IPS DF 4.7 (cell line): ENCODE data around the gene ACAA1.

Source experiments
- DNase-seq: peaks from one replicate; pipeline ENCODE4 v3.0.0-alpha.2; 2013; ENCODE audit warnings: low spot score; ENCODE audit errors: extremely low read depth

ACAA1 gene

DNA sequence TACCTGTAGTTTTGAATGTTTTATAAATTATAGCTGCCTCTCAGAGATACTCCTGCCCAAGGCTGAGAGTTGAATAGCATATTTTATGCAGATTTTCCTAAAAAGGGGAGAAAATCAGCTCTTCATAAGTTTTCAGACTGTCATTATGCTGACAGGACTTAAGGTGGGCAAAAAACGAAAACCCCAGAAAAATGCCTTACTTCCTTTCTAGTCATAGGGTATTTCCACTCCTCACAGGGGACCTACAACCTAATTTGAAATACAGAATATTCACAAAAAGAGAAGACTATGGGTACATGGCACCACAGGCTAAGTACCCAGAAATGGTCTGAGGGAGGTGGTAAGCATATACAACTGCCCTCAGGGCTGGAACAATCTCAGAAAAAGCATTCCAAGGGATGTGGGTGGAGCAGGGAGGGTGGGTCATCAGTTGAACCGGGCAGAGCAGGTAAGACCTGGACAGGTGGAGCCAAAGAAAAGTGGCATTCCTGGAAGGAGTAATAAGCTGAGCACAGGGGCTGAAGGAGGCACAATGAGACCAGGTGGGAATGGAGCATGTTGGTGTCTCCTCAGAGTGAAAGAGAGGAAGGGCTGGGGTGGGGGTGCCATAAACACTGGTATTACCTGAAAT is 17.8 kb upstream of the ACAA1 start:
- no peak for DNase-seq

DNA sequence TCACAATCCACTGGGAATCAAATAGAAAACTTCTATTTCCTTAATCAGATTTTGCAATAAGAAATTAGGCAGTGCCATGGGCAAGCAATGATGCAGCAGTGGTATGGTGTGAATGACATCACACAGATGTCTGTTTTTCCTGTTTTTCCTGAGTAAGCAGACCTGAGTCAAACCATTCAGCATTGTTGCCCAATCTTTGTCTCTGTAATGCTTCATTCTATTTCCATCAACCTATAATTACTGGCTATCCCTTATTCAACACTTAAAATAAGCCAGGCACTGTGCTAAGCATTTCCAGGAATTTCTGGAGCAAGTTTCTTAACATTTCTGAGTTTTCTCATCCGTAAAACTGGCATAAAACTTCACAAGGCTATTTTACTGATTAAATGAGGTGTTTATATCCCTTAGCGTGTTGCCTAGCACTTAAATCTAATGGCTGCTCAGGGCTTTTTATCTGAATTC is 17.1 kb upstream of the ACAA1 start:
- DNase-seq = no peak

DNA sequence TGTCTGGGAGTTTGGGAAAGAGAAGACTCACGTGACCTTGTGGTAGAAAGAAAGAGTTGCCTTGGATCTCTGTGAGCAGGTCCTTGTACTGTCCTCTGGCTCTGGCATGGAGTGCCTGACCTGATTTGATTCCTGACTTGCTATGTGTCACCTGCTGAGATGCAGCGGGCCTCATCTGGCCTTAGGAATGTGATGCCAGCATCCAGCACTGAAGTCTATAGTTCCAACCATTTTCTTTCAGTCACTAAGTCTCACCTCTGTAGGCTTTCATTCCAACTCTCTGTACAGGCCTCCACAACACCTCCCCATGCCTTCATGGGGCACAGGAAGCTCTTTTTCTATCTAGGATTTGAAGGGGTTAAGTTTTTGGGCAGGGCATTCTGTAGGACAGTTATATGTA is 16.3 kb upstream of the ACAA1 start:
- no peak for DNase-seq

DNA sequence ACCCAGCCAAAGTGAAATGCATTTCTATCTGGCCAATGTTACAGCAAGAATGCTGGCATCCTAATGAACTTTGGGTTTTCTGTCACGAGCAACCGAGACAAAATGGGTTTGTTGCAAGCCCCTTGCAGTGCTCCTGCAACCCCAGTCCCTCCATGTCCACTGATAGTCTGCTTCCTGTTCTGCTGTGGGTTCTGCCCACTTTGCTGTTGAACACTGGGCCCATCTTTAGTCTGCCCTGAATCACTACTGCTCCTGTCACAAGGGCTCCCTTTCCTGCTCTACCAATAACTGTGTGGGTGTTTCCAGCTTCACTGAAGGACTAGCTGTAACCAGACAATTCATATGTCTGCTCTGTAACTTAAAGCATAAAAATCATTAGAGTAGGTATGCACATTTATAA is 15.7 kb upstream of the ACAA1 start:
- DNase-seq = no peak

DNA sequence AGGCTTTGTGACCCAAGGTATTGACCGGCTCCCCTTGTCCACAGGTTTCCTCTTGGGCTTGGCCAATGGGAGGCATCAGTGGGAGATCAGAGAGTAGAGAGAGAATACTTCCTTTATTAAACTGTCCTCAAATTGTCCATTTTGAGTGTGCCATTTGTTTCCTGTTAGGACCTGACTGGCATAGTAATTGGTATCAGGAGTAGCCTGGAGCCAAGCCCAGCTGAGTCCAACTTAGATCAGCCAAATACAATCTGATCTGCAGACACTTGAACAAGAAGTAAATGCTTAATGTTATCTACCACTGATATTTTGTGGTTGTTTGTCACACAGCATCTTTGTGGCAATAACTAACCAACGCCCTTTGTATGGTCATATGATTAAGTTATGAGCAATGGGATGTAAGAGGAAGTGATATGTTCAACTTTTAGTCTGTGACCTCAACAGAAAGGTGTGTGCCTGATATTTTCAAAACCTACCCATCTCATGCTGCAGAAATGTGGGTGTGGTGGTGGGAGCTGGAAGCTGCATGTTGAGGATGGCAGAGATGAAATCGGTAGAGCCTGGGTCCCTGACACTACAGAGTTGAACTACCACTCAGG is 14.8 kb upstream of the ACAA1 start:
- DNase-seq = no peak

DNA sequence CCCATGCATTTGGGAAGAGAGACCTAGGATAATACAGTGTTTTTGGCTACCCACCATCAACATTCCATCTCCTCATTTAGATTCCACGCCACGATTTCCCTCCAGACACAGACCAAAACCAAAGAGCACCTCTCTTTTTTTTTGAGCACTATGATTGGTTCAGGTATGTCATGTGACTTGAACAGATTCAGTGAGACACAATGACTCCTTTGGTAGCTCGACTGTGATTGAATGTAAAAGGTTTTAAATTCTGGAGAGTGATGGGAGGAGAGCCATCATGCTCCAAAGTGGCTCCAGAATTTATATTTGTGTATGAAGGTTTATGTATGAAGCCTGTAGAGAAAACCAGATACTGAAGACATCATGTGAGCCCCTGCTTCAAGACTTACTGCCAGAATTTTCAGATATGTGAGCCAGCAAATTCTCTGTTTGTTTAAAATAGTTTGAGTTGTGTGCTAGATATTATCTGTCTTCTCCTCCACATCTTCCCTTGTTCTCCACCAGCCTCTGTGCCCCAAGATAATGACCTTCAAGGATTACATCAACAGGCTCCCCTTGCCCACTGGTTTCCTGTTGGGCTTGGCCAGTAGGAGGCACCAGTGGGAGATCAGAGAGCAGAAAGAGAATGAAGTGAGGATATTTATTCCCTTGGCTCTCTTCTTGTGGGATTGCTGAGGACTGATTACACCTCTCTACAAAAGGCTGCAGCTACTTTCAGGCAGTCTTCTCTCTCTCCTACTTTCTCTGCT is 14.0 kb upstream of the ACAA1 start:
- no peak for DNase-seq

DNA sequence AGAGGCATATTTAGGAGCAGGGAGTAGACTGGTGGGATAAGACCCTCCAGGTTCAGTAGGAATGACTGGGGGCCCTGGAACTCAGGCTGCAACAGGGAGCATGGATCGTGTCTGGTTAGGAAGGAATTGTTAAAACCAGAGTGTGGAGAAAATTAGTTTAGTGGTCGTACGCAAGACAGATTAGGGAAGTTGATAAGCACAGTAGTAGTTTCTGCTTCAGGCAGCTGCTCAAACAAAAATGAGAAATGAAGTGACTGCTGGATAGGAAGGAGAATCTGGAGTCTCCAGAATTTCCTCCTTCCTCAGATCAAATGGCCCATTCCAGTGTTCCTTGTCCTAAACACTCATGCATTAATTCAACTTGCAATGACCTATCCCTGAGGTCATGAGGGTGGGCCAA is 12.8 kb upstream of the ACAA1 start:
- DNase-seq = no peak

DNA sequence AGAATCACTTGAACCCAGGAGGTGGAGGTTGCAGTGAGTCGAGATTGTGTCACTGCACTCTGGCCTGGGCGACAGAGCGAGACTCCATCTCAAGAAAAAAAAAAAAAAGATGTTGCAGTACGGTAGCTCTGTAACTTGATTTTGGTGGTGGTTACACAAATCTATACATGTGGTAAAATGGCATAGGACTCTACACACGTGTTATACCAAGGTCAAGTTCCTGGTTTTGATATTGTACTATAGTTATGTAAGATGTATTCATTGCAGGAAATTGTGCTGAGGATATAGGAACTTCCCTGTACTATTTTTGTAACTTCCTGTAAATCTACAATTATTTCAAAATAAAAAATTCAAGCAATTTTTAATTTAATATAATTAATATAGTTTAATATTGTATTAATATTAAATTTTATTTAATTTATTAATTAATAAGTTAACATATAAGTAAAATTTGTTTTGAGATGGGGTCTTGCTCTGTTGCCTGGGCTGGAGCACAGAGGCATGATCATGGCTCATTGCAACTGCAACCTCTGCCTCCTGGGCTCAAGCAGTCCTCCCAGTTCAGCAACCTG is 11.5 kb upstream of the ACAA1 start:
- no peak for DNase-seq

DNA sequence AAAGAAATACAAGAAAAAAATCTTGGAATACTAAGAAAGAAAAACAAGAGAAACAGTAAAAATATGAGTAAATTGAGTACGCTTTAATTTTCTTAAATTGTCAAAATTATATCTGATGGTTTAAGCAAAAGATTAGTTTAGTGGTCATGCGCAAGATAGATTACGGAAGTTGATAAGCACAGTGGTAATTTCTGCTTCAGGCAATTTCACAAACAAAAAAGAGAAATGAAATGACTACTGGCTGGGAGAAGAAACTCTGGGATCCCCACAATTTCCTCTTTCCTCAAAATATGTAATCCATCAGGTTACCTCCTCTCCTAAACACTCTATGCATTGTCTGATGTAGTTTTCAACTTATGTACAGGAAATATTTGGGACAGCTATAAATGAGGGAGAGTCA is 10.5 kb upstream of the ACAA1 start:
- DNase-seq = no peak

DNA sequence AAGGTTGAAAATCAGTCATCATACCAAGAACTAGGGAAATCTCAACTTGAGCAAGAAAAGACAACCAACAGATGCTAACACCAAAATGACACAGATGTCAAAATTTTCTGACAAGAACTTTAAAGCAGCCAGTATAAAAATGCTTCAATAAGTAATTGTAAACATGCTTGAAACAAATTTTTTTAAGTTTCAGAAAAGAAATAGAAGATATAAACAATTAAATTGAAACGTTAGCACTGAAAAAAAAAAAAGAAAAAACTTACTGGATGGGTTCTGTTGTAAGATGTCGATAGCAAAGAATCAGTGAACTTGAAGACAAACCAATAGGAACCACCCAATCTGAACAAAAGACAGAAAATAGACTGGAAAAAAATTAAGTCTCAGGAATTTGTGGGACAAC is 9.6 kb upstream of the ACAA1 start:
- DNase-seq = no peak

DNA sequence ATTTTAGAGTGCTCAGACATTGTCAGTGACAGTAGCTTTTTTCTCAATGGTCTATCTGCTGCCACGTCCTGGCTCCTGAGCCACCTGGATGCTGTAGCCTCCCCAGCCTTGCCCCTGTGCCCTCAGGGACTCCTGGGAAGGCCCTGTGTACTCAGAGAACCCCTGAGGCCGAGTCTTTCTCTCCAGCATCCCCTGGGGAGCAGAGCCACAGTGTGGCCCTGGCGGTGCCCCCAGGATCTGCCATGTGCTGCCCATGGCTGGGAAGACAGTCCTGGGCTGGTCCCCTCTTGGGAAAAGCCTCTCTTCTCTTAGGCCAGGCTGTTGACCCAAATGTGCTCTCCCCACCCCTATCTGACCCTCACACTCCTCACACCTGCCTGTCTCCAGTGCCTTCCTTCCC is 6.6 kb upstream of the ACAA1 start:
- DNase-seq = no peak

DNA sequence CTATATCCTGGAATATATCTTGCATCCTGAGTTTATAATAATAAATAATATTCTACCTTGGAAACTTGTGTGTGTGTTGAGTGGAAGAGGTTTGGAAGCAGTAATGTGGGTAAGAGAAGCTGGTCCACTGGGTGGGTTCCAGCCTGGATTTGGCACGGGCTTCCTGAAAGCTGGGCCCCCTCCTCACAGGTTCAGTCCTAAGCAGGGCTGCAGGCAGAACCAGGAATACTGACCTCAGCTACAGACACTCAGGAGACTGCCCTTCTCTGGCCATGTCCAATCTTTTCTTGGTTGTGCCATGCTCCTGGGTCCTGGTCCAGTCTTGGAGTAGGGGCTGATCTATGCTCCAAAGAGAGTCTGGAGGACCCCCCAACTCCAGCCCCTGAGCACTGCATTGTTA is 6.0 kb upstream of the ACAA1 start:
- DNase-seq = no peak

DNA sequence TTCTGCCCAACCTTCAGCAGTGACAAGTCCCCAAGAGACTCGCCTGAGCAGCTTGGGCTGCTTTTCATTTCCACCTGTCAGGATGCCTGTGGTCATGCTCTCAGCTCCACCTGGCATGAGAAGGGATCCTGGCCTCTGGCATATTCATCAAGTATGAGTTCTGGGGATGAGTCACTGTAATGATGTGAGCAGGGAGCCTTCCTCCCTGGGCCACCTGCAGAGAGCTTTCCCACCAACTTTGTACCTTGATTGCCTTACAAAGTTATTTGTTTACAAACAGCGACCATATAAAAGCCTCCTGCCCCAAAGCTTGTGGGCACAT is 5.0 kb upstream of the ACAA1 start:
- DNase-seq = no peak

DNA sequence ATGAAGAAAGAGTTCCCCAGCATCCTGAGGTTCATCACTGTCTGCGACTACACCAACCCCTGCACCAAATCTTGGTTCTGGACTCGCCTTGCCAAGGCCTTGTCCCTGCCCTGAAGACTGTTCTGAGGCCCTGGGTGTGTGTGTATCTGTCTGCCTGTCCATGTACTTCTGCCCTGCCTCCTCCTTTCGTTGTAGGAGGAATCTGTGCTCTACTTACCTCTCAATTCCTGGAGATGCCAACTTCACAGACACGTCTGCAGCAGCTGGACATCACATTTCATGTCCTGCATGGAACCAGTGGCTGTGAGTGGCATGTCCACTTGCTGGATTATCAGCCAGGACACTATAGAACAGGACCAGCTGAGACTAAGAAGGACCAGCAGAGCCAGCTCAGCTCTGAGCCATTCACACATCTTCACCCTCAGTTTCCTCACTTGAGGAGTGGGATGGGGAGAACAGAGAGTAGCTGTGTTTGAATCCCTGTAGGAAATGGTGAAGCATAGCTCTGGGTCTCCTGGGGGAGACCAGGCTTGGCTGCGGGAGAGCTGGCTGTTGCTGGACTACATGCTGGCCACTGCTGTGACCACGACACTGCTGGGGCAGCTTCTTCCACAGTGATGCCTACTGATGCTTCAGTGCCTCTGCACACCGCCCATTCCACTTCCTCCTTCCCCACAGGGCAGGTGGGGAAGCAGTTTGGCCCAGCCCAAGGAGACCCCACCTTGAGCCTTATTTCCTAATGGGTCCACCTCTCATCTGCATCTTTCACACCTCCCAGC is 4.4 kb upstream of the ACAA1 start:
- no peak for DNase-seq

DNA sequence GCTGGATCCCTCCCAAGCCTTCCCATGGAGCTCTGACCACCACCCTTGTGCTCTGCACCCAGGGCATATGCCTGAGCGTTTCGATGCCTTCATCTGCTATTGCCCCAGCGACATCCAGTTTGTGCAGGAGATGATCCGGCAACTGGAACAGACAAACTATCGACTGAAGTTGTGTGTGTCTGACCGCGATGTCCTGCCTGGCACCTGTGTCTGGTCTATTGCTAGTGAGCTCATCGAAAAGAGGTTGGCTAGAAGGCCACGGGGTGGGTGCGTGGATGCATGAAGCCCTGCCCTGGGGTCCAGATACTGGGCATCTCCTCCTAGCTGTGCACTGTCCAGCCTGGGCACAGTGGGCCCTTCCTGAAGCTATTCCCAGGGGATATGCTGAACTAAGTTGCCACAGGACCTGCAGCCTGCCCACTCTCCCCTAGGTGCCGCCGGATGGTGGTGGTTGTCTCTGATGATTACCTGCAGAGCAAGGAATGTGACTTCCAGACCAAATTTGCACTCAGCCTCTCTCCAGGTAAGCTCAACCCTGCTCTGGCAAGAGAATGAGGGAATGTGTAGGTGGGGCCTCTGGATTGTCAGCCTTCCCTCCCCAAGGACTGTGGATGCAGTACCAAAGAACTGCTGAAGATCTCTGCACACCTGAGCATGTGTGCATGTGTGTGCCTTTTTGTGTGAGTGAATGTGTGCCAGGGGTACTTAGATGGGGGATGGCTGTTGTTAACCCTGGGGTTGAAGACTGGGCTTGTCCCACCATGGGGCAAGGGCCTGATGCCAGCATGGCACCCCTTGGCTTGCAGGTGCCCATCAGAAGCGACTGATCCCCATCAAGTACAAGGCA is 3.6 kb upstream of the ACAA1 start:
- DNase-seq = no peak

DNA sequence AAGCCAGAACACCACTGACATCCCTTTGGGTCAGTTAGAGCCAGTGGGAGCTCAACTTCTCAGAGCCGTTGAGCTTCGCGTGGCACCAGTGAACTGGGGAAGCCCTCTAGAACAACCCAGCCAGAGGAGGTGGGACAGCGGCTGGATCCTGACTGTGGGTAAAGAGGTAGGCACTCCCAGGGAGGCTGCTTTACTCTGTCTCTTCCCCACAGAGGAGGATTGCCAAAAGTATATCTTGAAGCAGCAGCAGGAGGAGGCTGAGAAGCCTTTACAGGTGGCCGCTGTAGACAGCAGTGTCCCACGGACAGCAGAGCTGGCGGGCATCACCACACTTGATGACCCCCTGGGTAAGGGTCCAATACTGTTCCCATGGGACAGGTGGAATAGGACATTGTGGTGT is 2.7 kb upstream of the ACAA1 start:
- DNase-seq = no peak

DNA sequence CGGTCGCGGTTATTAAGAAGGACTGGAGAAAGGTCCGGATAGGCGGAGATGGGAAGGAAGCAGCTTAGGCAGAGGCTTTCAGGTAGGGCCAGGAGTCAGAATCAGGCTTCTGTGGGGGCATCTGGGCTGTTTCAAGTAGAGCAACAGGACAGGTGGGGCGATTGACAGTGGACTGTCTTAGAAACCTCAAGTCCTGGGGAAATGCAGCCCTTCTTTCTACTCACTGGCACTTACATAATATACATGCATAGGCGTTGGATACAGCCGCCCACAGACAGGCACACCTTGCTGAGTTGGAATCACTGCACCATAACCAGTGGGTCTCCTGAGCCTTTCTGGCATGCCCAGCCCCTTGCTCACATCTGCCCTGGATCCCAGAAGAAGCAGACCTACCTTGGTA is 2.3 kb upstream of the ACAA1 start:
- DNase-seq = no peak

DNA sequence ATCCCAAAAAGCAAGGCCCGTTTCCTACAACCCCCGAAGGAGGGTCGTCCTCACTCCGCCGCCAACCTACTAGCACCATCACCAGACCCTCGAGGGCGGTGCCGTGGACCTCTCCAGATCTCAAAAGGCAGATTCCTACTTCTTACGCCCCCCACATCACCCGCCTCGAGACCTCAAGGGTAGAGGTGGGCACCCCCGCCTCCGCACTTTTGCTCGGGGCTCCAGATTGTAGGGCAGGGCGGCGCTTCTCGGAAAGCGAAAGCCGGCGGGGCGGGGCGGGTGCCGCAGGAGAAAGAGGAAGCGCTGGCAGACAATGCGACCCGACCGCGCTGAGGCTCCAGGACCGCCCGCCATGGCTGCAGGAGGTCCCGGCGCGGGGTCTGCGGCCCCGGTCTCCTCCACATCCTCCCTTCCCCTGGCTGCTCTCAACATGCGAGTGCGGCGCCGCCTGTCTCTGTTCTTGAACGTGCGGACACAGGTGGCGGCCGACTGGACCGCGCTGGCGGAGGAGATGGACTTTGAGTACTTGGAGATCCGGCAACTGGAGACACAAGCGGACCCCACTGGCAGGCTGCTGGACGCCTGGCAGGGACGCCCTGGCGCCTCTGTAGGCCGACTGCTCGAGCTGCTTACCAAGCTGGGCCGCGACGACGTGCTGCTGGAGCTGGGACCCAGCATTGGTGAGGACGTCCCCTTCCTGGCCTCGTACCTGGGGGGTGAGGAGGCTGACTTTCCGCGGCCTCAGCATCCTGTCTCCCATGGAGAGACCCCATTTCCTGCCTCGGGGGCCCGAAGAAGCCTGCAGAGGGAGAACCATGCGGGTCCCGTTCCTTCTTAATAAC is 1.6 kb upstream of the ACAA1 start, which contains the start of gene MYD88:
TSS of gene MYD88 (plus strand) at position 313 of the 842 bp plus-strand sequence. CDS start at position 353, 40 bp downstream.
- no peak for DNase-seq

DNA sequence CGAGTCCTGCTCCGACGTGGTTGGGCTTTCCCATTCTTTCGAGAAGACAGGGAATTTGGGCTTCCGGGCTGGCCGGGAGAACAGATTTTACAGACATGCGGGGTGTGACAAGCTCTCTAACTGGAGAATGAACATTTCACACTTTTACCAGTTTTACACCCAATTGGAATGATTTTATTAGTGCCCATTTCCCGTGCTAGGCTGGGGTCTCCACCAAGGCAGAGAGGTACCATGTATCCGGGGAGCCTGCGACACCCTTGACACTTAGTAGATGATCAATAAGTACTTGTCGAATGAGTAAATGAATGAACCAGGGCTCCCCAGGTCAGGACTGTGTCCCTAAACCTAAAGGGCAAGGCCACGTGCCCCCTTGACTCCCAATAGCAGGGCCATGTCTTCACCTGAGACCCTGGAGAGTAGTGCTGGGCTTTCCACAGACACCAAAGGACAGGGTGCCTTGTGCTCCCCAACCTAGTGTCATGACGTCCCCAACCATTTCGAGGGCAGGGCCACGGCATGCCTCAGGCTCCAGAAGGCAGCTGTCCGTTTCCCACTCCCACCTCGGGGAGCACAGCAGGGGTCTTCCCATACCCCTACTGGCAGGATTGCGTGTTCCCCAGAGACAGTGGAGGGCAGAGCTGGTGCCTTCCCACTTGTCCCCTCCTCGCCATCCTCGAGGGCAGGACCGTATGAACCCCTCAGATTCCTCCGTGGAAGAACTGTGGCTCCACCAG is 855 bp upstream of the ACAA1 start:
- no peak for DNase-seq
